ENCODE data around the gene POGLUT3. TPM values are rescaled to one million over a fixed set of nuclear protein-coding genes. Genes with fewer than 3 reads are reported as not detected.
A peak's percentile ranks its signal among the peaks of the same experiment; 100 is the strongest.

POGLUT3 gene
- total and polyA plus RNA-seq, 11 donors, result 5.3 to 19.8 (median 10.0) TPM

- WGBS, 4 donors, result 66 to 76% (median 71%) methylated on average over 29 of the region's 29 CpGs
- intact Hi-C loops (cut with DNase I), result loop anchor here in 4 of 10 donors (2.0 to 10.0 kb wide), 4 partner anchors 146 to 274 kb away; partner anchors contain the start of genes ATM (in 1 of the 4), DDX10 (in 1 of the 4) and NPAT (in 1 of the 4)
- H3K27me3 ChIP-seq, result no peaks in the 10 kb centered on the region
- H3K9me3 ChIP-seq, result no peaks in the 10 kb centered on the region
- H3K36me3 ChIP-seq, result no peaks in the 10 kb centered on the region
- H3K27ac ChIP-seq, result peak overlapping the region; percentile 84 to 98 (median 94)
- DNase-seq (no peak), ATAC-seq (no peak)
- TF ChIP-seq CTCF (IDR thresholded peaks at IDR 0.05), result no peak
- TF ChIP-seq POLR2A (IDR thresholded peaks at IDR 0.05), result no peak
- peaks cover 0 to 16% (median 5%) of the 10 kb centered on the region in 12 donors for H3K4me1 ChIP-seq
- H3K4me3 ChIP-seq, result peak overlapping the region; percentile 64 to 95 (median 73)
Measured at GRCh38 chr11:108498816-108499408, 728 bp upstream of the POGLUT3 start.

GRCh38 chr11:108497317-108498045 lies 703 bp downstream of the POGLUT3 start:
- TF ChIP-seq POLR2A (IDR thresholded peaks at IDR 0.05), result peak in 1 of 2 donors; percentile 82
- no peak for TF ChIP-seq CTCF (IDR thresholded peaks at IDR 0.05)
- WGBS, 4 donors, result 3 to 6% (median 5%) methylated on average over 30 of the region's 30 CpGs
- intact Hi-C loops (cut with DNase I), result loop anchor here in 6 of 10 donors (1.0 to 10.0 kb wide), 6 partner anchors 30 to 273 kb away; partner anchors contain the start of genes C11orf65 (in 4 of the 6), ATM (in 1 of the 6), DDX10 (in 1 of the 6) and NPAT (in 1 of the 6)
- peak overlapping the region; percentile 64 to 95 (median 73) for H3K4me3 ChIP-seq
- H3K9me3 ChIP-seq, result no peaks in the 10 kb centered on the region
- H3K4me1 ChIP-seq, result peaks cover 0 to 16% (median 5%) of the 10 kb centered on the region in 12 donors
- ATAC-seq (peak; percentile 97 to 98 (median 98)), DNase-seq (peak; percentile 84 to 92 (median 87))
- no peaks in the 10 kb centered on the region for H3K36me3 ChIP-seq
- H3K27ac ChIP-seq, result peak overlapping the region; percentile 84 to 98 (median 94)
- no peaks in the 10 kb centered on the region for H3K27me3 ChIP-seq

GRCh38 chr11:108496643-108497256 lies 1.4 kb downstream of the POGLUT3 start:
- Histone ChIP-seq H3K9me3 (no peaks in the 10 kb centered on the region), H3K27ac (peak overlapping the region; percentile 84 to 98 (median 94)), H3K27me3 (no peaks in the 10 kb centered on the region), H3K4me3 (peak overlapping the region in 10 of 12 donors; percentile 64 to 95 (median 76)), H3K36me3 (no peaks in the 10 kb centered on the region), H3K4me1 (peaks cover 0 to 16% (median 5%) of the 10 kb centered on the region in 12 donors)
- TF ChIP-seq CTCF (IDR thresholded peaks at IDR 0.05) (no peak), POLR2A (IDR thresholded peaks at IDR 0.05) (no peak)
- intact Hi-C loops (cut with DNase I), result loop anchor here in 6 of 10 donors (1.0 to 10.0 kb wide), 5 partner anchors 29 to 272 kb away; partner anchors contain the start of genes C11orf65 (in 4 of the 6), ATM (in 1 of the 6), DDX10 (in 1 of the 6) and NPAT (in 1 of the 6)
- ATAC-seq (no peak), DNase-seq (no peak)
- 88 to 95% (median 91%) methylated on average over 7 of the region's 7 CpGs for WGBS, 4 donors
